MM.1S (cell line): Measurements from ENCODE around the gene DCLK1.
A peak's percentile ranks its signal among the peaks of the same experiment; 100 is the strongest.

ENCODE experiments used
- CTCF ChIP-seq: fragments of 300-600 bp; sonication (generic); IDR thresholded peaks from 2 replicates; pipeline ENCODE4 v1.5.1; 2016; ENCODE audit warnings: antibody characterized with exemption, low read length, mixed read lengths
- EZH2 ChIP-seq: fragments of 300-600 bp; sonication (generic); optimal IDR thresholded peaks from 2 replicates; pipeline ENCODE3; 2017; ENCODE audit warnings: low read depth, mild to moderate bottlenecking, antibody characterized with exemption, low read length, mixed read lengths

- TF ChIP-seq CTCF (peak; percentile 15; the same call in 1 of the 2 replicates), EZH2 (no peak)
These were observed 169.5 kb downstream of the DCLK1 start for GRCh38 chr13:35961461-35962220.
